Liver (tissue), 9 donors: ENCODE results near the gene DDIT4. TPM values are rescaled to one million over a fixed set of nuclear protein-coding genes. Genes with fewer than 3 reads are reported as not detected.
A peak's percentile ranks its signal among the peaks of the same experiment; 100 is the strongest.

Source experiments
- DNase-seq: peaks from one replicate; pipeline ENCODE4 v3.0.0-alpha.2; 2017; ENCODE audit warnings: low spot score
- H3K27ac ChIP-seq, 2 donors: one replicate each; pipeline ENCODE4 v1.7.0; 2013; ENCODE audit warnings: inconsistent platforms in 2 of 2, low read length in 2 of 2, control low read depth in 1 of 2, low read depth in 1 of 2, mild to moderate bottlenecking in 1 of 2
- H3K27me3 ChIP-seq, 4 donors: one replicate each; pipeline versions ENCODE4 v1.6.1 to v1.7.0; 2013; ENCODE audit warnings: low read length in 3 of 4, inconsistent platforms in 1 of 4, mild to moderate bottlenecking in 1 of 4, moderate library complexity in 1 of 4; ENCODE audit not compliant: control insufficient read depth in 4 of 4, insufficient read depth in 4 of 4
- H3K36me3 ChIP-seq, 4 donors: one replicate each; pipeline versions ENCODE4 v1.6.1 to v1.7.0; 2013; ENCODE audit warnings: low read length in 3 of 4, mild to moderate bottlenecking in 3 of 4, low read depth in 1 of 4, moderate library complexity in 1 of 4; ENCODE audit not compliant: control insufficient read depth in 4 of 4, insufficient read depth in 3 of 4
- H3K4me1 ChIP-seq, 4 donors: one replicate each; pipeline versions ENCODE4 v1.6.1 to v1.7.0; 2013; ENCODE audit warnings: low read length in 3 of 4, mild to moderate bottlenecking in 3 of 4, moderate library complexity in 1 of 4; ENCODE audit not compliant: control insufficient read depth in 4 of 4, insufficient read depth in 4 of 4
- H3K4me3 ChIP-seq, 3 donors: one replicate each; pipeline versions ENCODE4 v1.6.1 to v1.7.0; 2013; ENCODE audit warnings: low read length in 3 of 3, control low read depth in 1 of 3, low read depth in 1 of 3, mild to moderate bottlenecking in 1 of 3
- H3K9ac ChIP-seq, 2 donors: one replicate each; pipeline ENCODE4 v1.7.0; 2013; ENCODE audit warnings: low read length in 2 of 2, mild to moderate bottlenecking in 2 of 2, moderate library complexity in 2 of 2, control low read depth in 1 of 2, low read depth in 1 of 2
- H3K9me3 ChIP-seq, 4 donors: one replicate each; pipeline versions ENCODE4 v1.6.1 to v1.7.0; 2013; ENCODE audit warnings: low read length in 3 of 4; ENCODE audit not compliant: control insufficient read depth in 4 of 4
- ATF3 ChIP-seq: IDR thresholded peaks from 2 replicates; pipeline ENCODE4 v1.6.1; 2016; ENCODE audit warnings: antibody characterized with exemption
- CTCF ChIP-seq: fragments of 150-350 bp; IDR thresholded peaks from 2 replicates; pipeline ENCODE4 v1.5.1; 2017; ENCODE audit warnings: improper control_type of control experiment, low read depth, low read length; ENCODE audit not compliant: missing input control
- FOXA1 ChIP-seq: IDR thresholded peaks from 2 replicates; pipeline ENCODE4 v1.6.1; 2016; ENCODE audit warnings: antibody characterized with exemption
- FOXA2 ChIP-seq: IDR thresholded peaks from 2 replicates; pipeline ENCODE4 v1.6.1; 2016; ENCODE audit warnings: antibody characterized with exemption
- GABPA ChIP-seq, 2 donors: IDR thresholded peaks in 1 of 2; conservative IDR thresholded peaks in 1 of 2; 2 replicates each; pipeline ENCODE4 v1.6.1; 2016; ENCODE audit warnings: antibody characterized with exemption in 2 of 2, mild to moderate bottlenecking in 1 of 2, moderate library complexity in 1 of 2
- HNF4A ChIP-seq, 2 donors: conservative IDR thresholded peaks; 2 replicates each; pipeline ENCODE4 v1.6.1; 2016; ENCODE audit warnings: antibody characterized with exemption in 2 of 2, mild to moderate bottlenecking in 2 of 2
- HNF4G ChIP-seq: IDR thresholded peaks from 2 replicates; pipeline ENCODE4 v1.6.1; 2016; ENCODE audit warnings: antibody characterized with exemption
- JUND ChIP-seq, 2 donors: IDR thresholded peaks; 2 replicates each; pipeline ENCODE4 v1.6.1; 2016; ENCODE audit warnings: antibody characterized with exemption in 2 of 2
- NR2F2 ChIP-seq: IDR thresholded peaks from 2 replicates; pipeline ENCODE4 v1.6.1; 2016; ENCODE audit warnings: antibody characterized with exemption
- ZBTB33 ChIP-seq: IDR thresholded peaks from 2 replicates; pipeline ENCODE4 v1.6.1; 2016; ENCODE audit warnings: antibody characterized with exemption
- WGBS: extraction: QIAGEN DNeasy Blood & Tissue Kit; methylation state at CpG from one replicate; pipeline ENCODE4 v1.1.7; 2013; 5-methylcytosine and 5-hydroxymethylcytosine counted together
- polyA plus RNA-seq, 2 donors: library from polyadenylated mRNA; stranded (reverse) in 1 of 2; unstranded in 1 of 2; fragments of 200-250 nt in 1 of 2; fragments of >200 nt in 1 of 2; fragmentation: Nextera tagmentation in 1 of 2; extraction: Ambion mirVana in 1 of 2; gene quantifications; one replicate each; pipeline versions ENCODE4 v1.2.1 to v1.2.3, GENCODE V29; 2013 to 2015
- total RNA-seq, 2 donors: library from RNA; depleted of rRNA; stranded (reverse); fragments of >200 nt; gene quantifications; one replicate each; pipeline ENCODE4 v1.2.3, GENCODE V29; 2014
- donor health status: healthy.
- donor health status: healthy.
- donor health status: healthy.
- donor health status: healthy.
- donor health status: healthy.

Gene DDIT4
- total and polyA plus RNA-seq, 4 donors, result 18.4 to 69.0 (median 43.7) TPM

GRCh38 chr10:72243822-72244437 is 29.8 kb upstream of the DDIT4 start (continued):
- no peak for TF ChIP-seq FOXA1
- TF ChIP-seq ZBTB33, result no peak
- TF ChIP-seq JUND (IDR thresholded peaks at IDR 0.05), result no peak
- TF ChIP-seq NR2F2, result peak; percentile 47
- TF ChIP-seq HNF4G, result no peak
- no peak for TF ChIP-seq GABPA (IDR thresholded peaks at IDR 0.05 in 1 of 2, conservative IDR thresholded peaks at IDR 0.05 in 1 of 2)
- TF ChIP-seq ATF3, result no peak
- no peak for TF ChIP-seq FOXA2

- Histone ChIP-seq H3K27ac (peak overlapping the region; percentile 15 to 48), H3K36me3 (no peaks in the 10 kb centered on the region), H3K9me3 (no peaks in the 10 kb centered on the region), H3K27me3 (no peaks in the 10 kb centered on the region), H3K9ac (no peak overlapping the region), H3K4me3 (no peak overlapping the region), H3K4me1 (peaks cover 7 to 33% (median 21%) of the 10 kb centered on the region in 4 donors)
- DNase-seq, result no peak
- WGBS, result 62% methylated on average over 5 of the region's 5 CpGs
- TF ChIP-seq FOXA2, result no peak
- peak; percentile 53 to 55 for TF ChIP-seq HNF4A (conservative IDR thresholded peaks at IDR 0.05)
These were observed 29.1 kb upstream of the DDIT4 start for GRCh38 chr10:72244573-72245038.

- TF ChIP-seq HNF4G, result no peak
- no peak for TF ChIP-seq FOXA2
- TF ChIP-seq CTCF, result no peak
- no peak for TF ChIP-seq ATF3
- no peaks in the 10 kb centered on the region for H3K36me3 ChIP-seq
- DNase-seq, result no peak
- no peak overlapping the region for H3K27ac ChIP-seq
- H3K27me3 ChIP-seq, result no peaks in the 10 kb centered on the region
- H3K4me3 ChIP-seq, result no peak overlapping the region
- WGBS, result 28% methylated on average over 3 of the region's 3 CpGs
- H3K9me3 ChIP-seq, result no peaks in the 10 kb centered on the region
- H3K4me1 ChIP-seq, result peaks cover 7 to 35% (median 23%) of the 10 kb centered on the region in 4 donors
- H3K9ac ChIP-seq, result no peak overlapping the region
These were observed 27.7 kb upstream of the DDIT4 start for GRCh38 chr10:72245949-72246525.
